ENCODE results near the gene HIF3A. TPM values are rescaled to one million over a fixed set of nuclear protein-coding genes. Genes with fewer than 3 reads are reported as not detected.

HIF3A gene
- total RNA-seq, 1 experiment from 2014 or later = 5.2 TPM

GRCh38 chr19:46299695-46300094 lies 2.9 kb downstream of the HIF3A start:
- H3K27ac Mint-ChIP-seq (ENCODE audit: unreplicated experiment) = no peak overlapping the region
- no peak for TF ChIP-seq CTCF (IDR thresholded peaks at IDR 0.05; ENCODE audit: insufficient read depth in 1 of 2, low read depth in 1 of 2, low read length in 1 of 2, severe bottlenecking in 1 of 2, unreplicated experiment in 1 of 2)
- H3K27me3 Mint-ChIP-seq (ENCODE audit: insufficient read depth, unreplicated experiment) = no peaks in the 10 kb centered on the region
- H3K9me3 Mint-ChIP-seq (ENCODE audit: unreplicated experiment) = no peaks in the 10 kb centered on the region
- Histone ChIP-seq H3K4me1 (peaks cover 26% of the 10 kb centered on the region), H3K4me3 (ENCODE audit: low read depth, low read length) (no peak overlapping the region), H3K36me3 (ENCODE audit: control insufficient read depth, insufficient read depth, low read length) (no peaks in the 10 kb centered on the region), H3K9me3 (no peaks in the 10 kb centered on the region), H3K27me3 (replicated peaks; ENCODE audit: control insufficient read depth, insufficient read depth, low read length) (no peaks in the 10 kb centered on the region; the same call in 1 of the 2 replicates)
- H3K4me1 Mint-ChIP-seq (ENCODE audit: low read depth, unreplicated experiment) = no peaks in the 10 kb centered on the region
- ChIA-PET CTCF (interaction anchor here (0.6 to 1.4 kb wide), 3 partner anchors 19 to 132 kb away, joined by 4 to 6 read pairs (median 5); no protein-coding TSS in a partner anchor), POLR2A (no interaction called here)
- intact Hi-C loops (cut with micrococcal nuclease; ENCODE audit: unreplicated experiment) = no loop called here
- peaks cover 16% of the 10 kb centered on the region for H3K36me3 Mint-ChIP-seq (ENCODE audit: insufficient read depth, unreplicated experiment)
- no TSS peak for BruUV-seq (replicated peaks)
- DNase-seq = no peak
- no peak overlapping the region for H3K4me3 Mint-ChIP-seq (ENCODE audit: unreplicated experiment)

GRCh38 chr19:46303322-46303690 lies 6.5 kb downstream of the HIF3A start:
- no TSS peak for BruUV-seq (replicated peaks)
- Mint-ChIP-seq H3K27ac (ENCODE audit: unreplicated experiment) (peak overlapping the region; percentile 91), H3K4me3 (ENCODE audit: unreplicated experiment) (peak overlapping the region; percentile 77), H3K4me1 (ENCODE audit: low read depth, unreplicated experiment) (no peaks in the 10 kb centered on the region), H3K9me3 (ENCODE audit: unreplicated experiment) (peaks cover 24% of the 10 kb centered on the region), H3K27me3 (ENCODE audit: insufficient read depth, unreplicated experiment) (no peaks in the 10 kb centered on the region), H3K36me3 (ENCODE audit: insufficient read depth, unreplicated experiment) (peaks cover 14% of the 10 kb centered on the region)
- peak; percentile 64 to 65 for DNase-seq
- Histone ChIP-seq H3K27me3 (replicated peaks; ENCODE audit: control insufficient read depth, insufficient read depth, low read length) (no peaks in the 10 kb centered on the region; the same call in 1 of the 2 replicates), H3K36me3 (ENCODE audit: control insufficient read depth, insufficient read depth, low read length) (no peaks in the 10 kb centered on the region), H3K4me1 (peaks cover 26% of the 10 kb centered on the region), H3K4me3 (ENCODE audit: low read depth, low read length) (peak overlapping the region; percentile 52), H3K9me3 (peaks cover 8% of the 10 kb centered on the region; the same call in 1 of the 2 replicates)
- ChIA-PET CTCF (interaction anchor here (0.6 to 0.9 kb wide), 3 partner anchors 21 to 61 kb away, joined by 3 to 4 read pairs (median 4); no protein-coding TSS in a partner anchor), POLR2A (interaction anchor here (0.5 to 0.6 kb wide), 4 partner anchors 11 to 586 kb away, joined by 3 to 4 read pairs (median 3); no protein-coding TSS in a partner anchor)
- TF ChIP-seq CTCF (IDR thresholded peaks at IDR 0.05; ENCODE audit: insufficient read depth in 1 of 2, low read depth in 1 of 2, low read length in 1 of 2, severe bottlenecking in 1 of 2, unreplicated experiment in 1 of 2) = no peak
- intact Hi-C loops (cut with micrococcal nuclease; ENCODE audit: unreplicated experiment) = no loop called here

GRCh38 chr19:46303691-46304397 lies 7.0 kb downstream of the HIF3A start:
- Histone ChIP-seq H3K27me3 (replicated peaks; ENCODE audit: control insufficient read depth, insufficient read depth, low read length) (no peaks in the 10 kb centered on the region; the same call in 1 of the 2 replicates), H3K9me3 (peaks cover 8% of the 10 kb centered on the region; the same call in 1 of the 2 replicates), H3K4me3 (ENCODE audit: low read depth, low read length) (peak overlapping the region; percentile 52), H3K36me3 (ENCODE audit: control insufficient read depth, insufficient read depth, low read length) (no peaks in the 10 kb centered on the region), H3K4me1 (peaks cover 26% of the 10 kb centered on the region)
- TF ChIP-seq CTCF (IDR thresholded peaks at IDR 0.05; ENCODE audit: insufficient read depth in 1 of 2, low read depth in 1 of 2, low read length in 1 of 2, severe bottlenecking in 1 of 2, unreplicated experiment in 1 of 2) = no peak
- Mint-ChIP-seq H3K27ac (ENCODE audit: unreplicated experiment) (peak overlapping the region; percentile 91), H3K27me3 (ENCODE audit: insufficient read depth, unreplicated experiment) (no peaks in the 10 kb centered on the region), H3K4me1 (ENCODE audit: low read depth, unreplicated experiment) (no peaks in the 10 kb centered on the region), H3K4me3 (ENCODE audit: unreplicated experiment) (peak overlapping the region; percentile 77), H3K36me3 (ENCODE audit: insufficient read depth, unreplicated experiment) (peaks cover 14% of the 10 kb centered on the region), H3K9me3 (ENCODE audit: unreplicated experiment) (peaks cover 24% of the 10 kb centered on the region)
- intact Hi-C loops (cut with micrococcal nuclease; ENCODE audit: unreplicated experiment) = loop anchor here (2.0 kb wide), 1 partner anchor 43 kb away; the partner anchor contains the start of gene PPP5C
- BruUV-seq (replicated peaks) = no TSS peak
- DNase-seq = peak; percentile 98
- ChIA-PET CTCF (interaction anchor here (0.6 to 0.9 kb wide), 4 partner anchors 21 to 60 kb away, joined by 3 to 4 read pairs (median 4); partner anchors contain the start of gene PPP5C), POLR2A (interaction anchor here (0.5 to 0.8 kb wide), 4 partner anchors 11 to 586 kb away, joined by 3 read pairs; no protein-coding TSS in a partner anchor)
